Raji (cell line): ENCODE measurements around the gene BHLHE40.

Experiments
- POLR2A ChIP-seq: IDR thresholded peaks from 2 replicates; pipeline ENCODE4 v1.6.1; 2011; ENCODE audit warnings: low read depth, low read length, control low read depth; ENCODE audit not compliant: insufficient read depth

The BHLHE40 gene

DNA sequence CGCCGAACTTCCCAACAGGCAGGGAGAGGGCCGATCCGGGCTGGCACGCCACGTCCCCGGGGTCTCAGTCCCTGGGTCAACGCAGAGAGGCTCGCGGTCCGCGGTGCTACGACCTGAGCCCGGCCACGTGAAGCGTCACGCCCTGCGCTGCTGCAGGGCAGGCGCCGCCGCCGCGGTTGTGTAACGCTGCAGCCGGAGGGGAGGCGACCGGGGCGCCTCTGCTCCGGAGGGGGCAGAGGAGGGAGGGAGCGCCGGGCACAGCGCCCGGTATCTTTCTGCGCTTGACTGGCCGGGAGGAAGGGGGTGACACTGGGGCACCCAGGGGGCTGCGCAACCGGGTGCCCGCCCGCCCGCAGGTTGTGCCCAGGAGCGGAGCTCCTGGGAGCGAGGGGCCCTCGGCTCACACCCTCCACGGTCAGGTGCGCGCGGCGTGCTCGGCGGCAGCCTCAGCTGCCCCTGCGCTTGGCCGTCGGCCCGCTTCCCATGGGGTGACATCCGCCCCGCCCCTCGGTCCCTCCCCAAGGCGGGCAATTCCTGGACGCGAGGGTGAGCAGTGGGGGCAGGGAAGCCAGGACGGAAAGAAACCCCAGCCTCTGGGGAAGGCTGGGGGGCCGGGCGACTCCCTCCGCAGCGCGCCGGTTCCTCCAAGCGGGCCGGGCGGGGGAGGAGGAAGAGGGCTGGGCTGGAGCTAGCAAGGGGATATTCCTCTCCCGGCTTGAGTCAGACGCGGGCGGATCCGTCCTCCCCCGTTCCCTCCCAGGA, 852 bp upstream of the BHLHE40 start:
- TF ChIP-seq POLR2A: no peak

DNA sequence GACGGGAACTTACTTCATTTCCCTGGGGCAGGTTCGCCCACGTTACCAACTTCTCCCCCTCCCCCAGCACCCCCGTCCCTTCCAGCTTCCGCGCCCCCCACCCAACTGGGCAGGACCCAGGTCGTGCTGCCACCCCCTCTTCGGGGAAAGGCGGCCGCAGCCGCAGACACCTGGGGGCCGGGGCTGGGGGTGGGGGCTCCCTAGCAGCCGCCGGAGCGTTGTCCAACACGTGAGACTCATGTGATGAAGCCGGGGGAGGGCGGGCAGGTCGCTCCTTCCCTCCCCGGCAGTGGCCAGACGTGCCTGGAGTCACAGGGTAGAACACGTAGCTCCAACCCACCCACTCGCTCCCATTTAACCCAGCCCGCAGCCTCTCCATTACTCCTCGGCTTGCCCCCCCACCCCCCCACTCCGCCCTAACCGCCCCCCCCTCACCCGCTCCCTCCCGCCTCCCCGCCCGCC, 240 bp upstream of the BHLHE40 start:
- no peak for TF ChIP-seq POLR2A

- TF ChIP-seq POLR2A: no peak
Observed at GRCh38 chr3:4980229-4981203, 1.3 kb downstream of the BHLHE40 start.

- TF ChIP-seq POLR2A: no peak
Observed at GRCh38 chr3:4981294-4981664, 2.0 kb downstream of the BHLHE40 start.

GRCh38 chr3:4981665-4982494, 2.6 kb downstream of the BHLHE40 start:
- no peak for TF ChIP-seq POLR2A

GRCh38 chr3:4982773-4983738, 3.8 kb downstream of the BHLHE40 start:
- TF ChIP-seq POLR2A: no peak

- no peak for TF ChIP-seq POLR2A
Observed at GRCh38 chr3:4983739-4984510, 4.7 kb downstream of the BHLHE40 start.

- TF ChIP-seq POLR2A: no peak
Observed at GRCh38 chr3:4984511-4984864, 5.3 kb downstream of the BHLHE40 start.

- no peak for TF ChIP-seq POLR2A
Observed at GRCh38 chr3:4985330-4986174, 6.3 kb downstream of the BHLHE40 start.

DNA sequence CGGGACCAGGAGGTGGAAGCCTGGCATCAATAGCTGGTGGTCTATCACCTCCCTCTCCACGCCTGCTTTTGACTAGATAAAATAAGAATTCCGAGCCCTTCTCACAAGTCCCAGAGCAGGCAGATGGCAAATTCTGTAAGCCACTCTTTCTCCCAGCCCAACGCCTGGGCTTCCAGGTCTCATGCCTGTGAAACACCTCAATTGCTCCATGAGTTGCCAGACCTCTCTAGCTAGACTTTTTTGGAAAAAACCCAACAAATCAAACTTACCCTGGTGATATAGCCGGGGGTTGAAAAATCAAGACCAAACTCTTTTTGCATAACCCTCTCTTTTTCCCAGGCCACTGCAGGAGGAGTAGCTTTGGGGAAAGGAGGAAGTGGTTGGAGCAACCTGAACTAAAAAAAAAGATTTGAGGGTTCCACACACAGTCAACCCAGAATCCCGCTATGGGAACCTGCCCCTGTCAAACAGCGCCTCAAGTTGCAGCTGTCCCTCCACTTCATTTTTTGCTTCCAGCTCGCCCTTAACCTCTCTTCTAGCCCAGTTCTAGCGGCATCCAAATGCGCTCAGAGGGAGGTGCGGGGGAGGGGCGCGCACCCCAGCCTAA, 7.0 kb downstream of the BHLHE40 start:
- TF ChIP-seq POLR2A: no peak

- no peak for TF ChIP-seq POLR2A
Observed at GRCh38 chr3:4986782-4987537, 7.7 kb downstream of the BHLHE40 start.
